AG09319 (cell line): Measurements from ENCODE around the gene KCNN3.

Experiments
- DNase-seq: peaks from one replicate; pipeline ENCODE4 v3.0.0-alpha.2; 2010; ENCODE audit warnings: low read depth; ENCODE audit errors: extremely low read depth
- TF ChIP-seq, protein P1 (sequence below): IDR thresholded peaks from 2 replicates; pipeline ENCODE4 v1.5.1; 2011; ENCODE audit warnings: low read depth, mild to moderate bottlenecking, inconsistent platforms, low read length, moderate library complexity

KCNN3 gene

DNA sequence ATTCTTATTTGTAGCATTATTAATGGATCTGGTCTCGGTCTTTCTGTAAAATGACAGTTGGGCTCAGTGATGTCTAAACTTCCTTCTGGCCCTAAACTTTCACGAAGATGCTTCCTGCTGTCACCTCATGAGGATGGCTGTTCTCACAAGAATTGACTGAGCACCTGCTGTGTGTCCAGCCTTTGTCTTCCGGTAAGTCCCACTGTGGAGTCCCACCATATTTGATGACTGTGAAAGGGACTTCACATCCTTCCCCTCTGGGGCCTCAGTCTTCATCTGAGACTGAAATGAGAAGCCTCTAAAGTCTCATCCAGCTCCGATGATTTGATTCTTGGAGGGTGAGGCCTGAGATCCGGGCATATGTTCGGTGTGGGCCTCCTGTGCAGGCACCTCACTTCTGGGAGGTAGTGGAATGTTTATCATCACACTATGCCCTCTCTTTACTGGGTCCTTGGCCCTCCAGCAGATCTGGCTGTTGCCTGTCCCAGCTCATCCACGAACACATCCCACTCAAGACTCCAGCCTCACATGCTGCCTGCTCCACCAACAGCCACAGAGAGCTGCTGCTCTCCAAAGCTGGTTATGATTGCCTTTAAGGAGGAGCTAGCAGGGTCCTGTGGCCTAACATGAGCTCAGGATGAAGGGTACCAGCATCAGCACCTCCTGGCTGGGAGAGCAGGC lies 95.8 kb downstream of the KCNN3 start:
- no peak for DNase-seq
- TF ChIP-seq, protein P1, sequence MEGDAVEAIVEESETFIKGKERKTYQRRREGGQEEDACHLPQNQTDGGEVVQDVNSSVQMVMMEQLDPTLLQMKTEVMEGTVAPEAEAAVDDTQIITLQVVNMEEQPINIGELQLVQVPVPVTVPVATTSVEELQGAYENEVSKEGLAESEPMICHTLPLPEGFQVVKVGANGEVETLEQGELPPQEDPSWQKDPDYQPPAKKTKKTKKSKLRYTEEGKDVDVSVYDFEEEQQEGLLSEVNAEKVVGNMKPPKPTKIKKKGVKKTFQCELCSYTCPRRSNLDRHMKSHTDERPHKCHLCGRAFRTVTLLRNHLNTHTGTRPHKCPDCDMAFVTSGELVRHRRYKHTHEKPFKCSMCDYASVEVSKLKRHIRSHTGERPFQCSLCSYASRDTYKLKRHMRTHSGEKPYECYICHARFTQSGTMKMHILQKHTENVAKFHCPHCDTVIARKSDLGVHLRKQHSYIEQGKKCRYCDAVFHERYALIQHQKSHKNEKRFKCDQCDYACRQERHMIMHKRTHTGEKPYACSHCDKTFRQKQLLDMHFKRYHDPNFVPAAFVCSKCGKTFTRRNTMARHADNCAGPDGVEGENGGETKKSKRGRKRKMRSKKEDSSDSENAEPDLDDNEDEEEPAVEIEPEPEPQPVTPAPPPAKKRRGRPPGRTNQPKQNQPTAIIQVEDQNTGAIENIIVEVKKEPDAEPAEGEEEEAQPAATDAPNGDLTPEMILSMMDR = no peak

DNA sequence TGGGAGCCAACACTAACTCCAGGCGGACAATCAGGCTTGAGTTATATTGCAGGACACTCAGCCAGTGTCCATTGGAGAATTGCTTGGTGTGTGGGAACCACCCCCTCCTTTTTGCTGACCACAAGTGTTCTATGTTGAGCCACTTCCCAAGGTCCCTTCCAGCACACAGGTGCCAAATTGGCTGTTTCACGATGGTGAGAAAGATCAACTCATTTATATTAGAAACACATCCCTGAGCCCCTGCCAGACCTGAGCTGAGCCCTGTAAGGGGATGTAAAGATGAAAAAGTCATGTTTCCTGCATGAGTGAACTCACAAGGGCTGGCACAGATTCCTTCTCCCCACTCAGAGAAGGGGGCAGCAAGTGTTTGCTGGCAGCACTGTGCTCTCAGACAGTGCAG lies 96.5 kb downstream of the KCNN3 start:
- TF ChIP-seq, protein P1 = no peak

DNA sequence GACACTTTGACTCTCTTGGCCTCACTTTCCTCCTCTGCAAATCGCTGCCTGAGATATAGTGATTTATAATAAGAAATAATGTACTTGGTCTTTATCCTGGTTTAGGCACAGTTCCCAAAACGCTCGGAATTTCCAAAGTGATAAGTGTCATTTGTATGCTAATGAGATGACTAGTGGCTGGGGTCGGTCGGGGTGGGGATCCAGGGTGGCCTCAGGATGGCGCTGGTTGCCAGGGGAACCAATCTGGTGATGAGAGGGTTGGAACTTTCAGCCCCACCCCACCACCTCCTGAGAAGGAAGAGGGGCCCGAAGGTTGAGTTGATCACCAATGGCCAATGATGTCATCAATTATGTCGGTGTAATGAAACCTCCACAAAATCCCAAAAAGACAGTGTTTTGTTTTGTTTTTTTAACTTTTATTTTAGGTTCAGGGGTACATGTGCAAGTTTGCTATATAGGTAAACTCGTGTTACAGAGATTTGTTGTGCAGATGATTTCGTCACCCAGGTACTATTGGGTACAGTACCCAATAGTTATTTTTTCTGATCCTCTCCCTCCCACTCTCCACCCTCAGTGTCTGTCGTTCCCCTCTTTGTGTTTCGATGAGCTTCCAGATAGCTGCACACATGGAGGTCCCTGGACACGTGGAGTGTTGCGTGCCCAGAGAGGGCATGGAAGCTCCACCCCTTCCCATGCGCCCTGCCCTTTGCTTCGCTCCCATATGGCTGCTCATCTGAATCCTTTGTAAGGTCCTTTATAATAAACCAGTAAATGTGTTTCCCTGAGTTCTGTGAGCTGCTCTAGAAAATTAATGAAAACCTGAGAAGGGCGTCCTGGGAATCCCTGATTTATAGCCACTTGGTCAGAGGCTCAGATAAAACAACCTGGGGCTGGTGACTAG lies 97.2 kb downstream of the KCNN3 start:
- TF ChIP-seq, protein P1 = no peak
- no peak for DNase-seq

More for the DNA sequence above, 96.5 kb downstream of the KCNN3 start:
- DNase-seq = no peak

- DNase-seq = no peak
- TF ChIP-seq, protein P1 = no peak
Observed at GRCh38 chr1:154772056-154772455, 98.0 kb downstream of the KCNN3 start.

- DNase-seq = no peak
- TF ChIP-seq, protein P1 = no peak
Observed at GRCh38 chr1:154770897-154771594, 99.0 kb downstream of the KCNN3 start.

- no peak for DNase-seq
- TF ChIP-seq, protein P1 = no peak
Observed at GRCh38 chr1:154769193-154769895, 100.7 kb downstream of the KCNN3 start.
